SK-N-SH treated with all-trans-retinoic acid at 6 μM for 48 hours (cell line): ENCODE measurements around the gene AQP12A.

ENCODE experiments used
- ARNTL ChIP-seq: fragments of 450-650 bp; formaldehyde crosslinking; IDR thresholded peaks from 2 replicates; pipeline ENCODE4 v1.5.0; 2020; ENCODE audit warnings: low read depth, mild to moderate bottlenecking, moderate library complexity, borderline replicate concordance
- ISL1 ChIP-seq: fragments of 250-450 bp; sonication (Bioruptor Pico); IDR thresholded peaks from 2 replicates; pipeline ENCODE4 v2.1.2; 2022; ENCODE audit warnings: mild to moderate bottlenecking, moderate library complexity
- ZFP3 ChIP-seq: fragments of 250-450 bp; sonication (Bioruptor Pico); IDR thresholded peaks from 2 replicates; pipeline ENCODE4 v1.5.0; 2020; ENCODE audit warnings: mild to moderate bottlenecking, moderate library complexity
- ZFP30 ChIP-seq: fragments of 450-650 bp; formaldehyde crosslinking; IDR thresholded peaks from 2 replicates; pipeline ENCODE4 v1.5.0; 2022; ENCODE audit warnings: mild to moderate bottlenecking, moderate library complexity
- ZNF70 ChIP-seq: fragments of 450-650 bp; formaldehyde crosslinking; IDR thresholded peaks from 2 replicates; pipeline ENCODE4 v1.5.0; 2020; ENCODE audit warnings: mild to moderate bottlenecking, moderate library complexity

DNA sequence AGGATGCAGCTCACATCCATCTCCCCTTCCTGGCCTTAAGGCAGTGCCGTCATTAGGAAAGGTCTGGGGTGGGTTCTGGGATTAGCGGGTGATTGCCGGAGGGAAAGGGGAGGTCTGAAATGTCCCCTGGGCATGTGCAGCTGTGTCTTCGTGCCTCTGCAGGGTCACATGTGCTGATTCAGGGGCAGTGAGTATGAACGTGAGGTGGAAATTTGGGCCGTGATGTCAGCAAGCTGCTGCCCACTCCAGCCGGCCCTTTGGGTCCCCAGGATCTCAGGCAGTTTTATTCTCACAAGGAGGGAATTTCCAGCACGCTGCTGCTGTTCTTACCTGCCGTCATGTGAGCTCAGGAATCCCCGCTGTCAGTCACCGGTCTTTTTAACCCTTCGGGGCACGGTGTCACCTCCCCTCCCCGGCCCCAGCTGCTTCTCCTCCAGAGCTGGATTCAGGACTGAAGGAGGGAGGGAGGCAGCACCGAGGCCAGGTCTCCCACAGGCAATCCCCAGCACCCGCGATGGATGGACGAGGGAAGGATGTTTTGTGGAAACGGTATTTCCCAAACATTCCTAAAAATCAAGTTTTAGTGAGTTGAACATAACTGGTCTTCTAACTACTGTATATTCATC, 42.9 kb upstream of the AQP12A start:
- no peak for TF ChIP-seq ZFP3
- no peak for TF ChIP-seq ZFP30
- TF ChIP-seq ZNF70 = no peak
- TF ChIP-seq ARNTL (CRISPR knock-in tag) = no peak
- TF ChIP-seq ISL1 (CRISPR knock-in tag) = no peak
